SJCRH30 (cell line): ENCODE data around the gene CGB3. TPM values are rescaled to one million over a fixed set of nuclear protein-coding genes. Genes with fewer than 3 reads are reported as not detected.
A peak's percentile ranks its signal among the peaks of the same experiment; 100 is the strongest.
"Not testable (repeated sequence)": the region's sequence is repeated elsewhere in the genome, so short reads cannot be mapped to it uniquely, and the experiment has no call there.

Experiments used
- DNase-seq, 2 experiments: peaks; one replicate each; pipeline ENCODE4 v3.0.0-alpha.2; 2015 to 2020
- H3K27ac ChIP-seq: fragments of 250-450 bp; sonication (Bioruptor Pico); 2 replicates; pipeline ENCODE4 v1.5.1; 2020; ENCODE audit warnings: mild to moderate bottlenecking, moderate library complexity
- H3K27me3 ChIP-seq: fragments of 250-450 bp; sonication (Bioruptor Pico); 2 replicates; pipeline ENCODE4 v1.5.1; 2020; ENCODE audit warnings: mild to moderate bottlenecking, moderate library complexity
- H3K36me3 ChIP-seq: fragments of 250-450 bp; sonication (Bioruptor Pico); 2 replicates; pipeline ENCODE4 v1.5.1; 2020; ENCODE audit warnings: mild to moderate bottlenecking, moderate library complexity
- H3K4me1 ChIP-seq: fragments of 250-450 bp; sonication (Bioruptor Pico); 2 replicates; pipeline ENCODE4 v1.5.1; 2020; ENCODE audit warnings: mild to moderate bottlenecking, moderate library complexity
- H3K4me3 ChIP-seq: fragments of 250-450 bp; sonication (Bioruptor Pico); 2 replicates; pipeline ENCODE4 v1.5.1; 2020; ENCODE audit warnings: mild to moderate bottlenecking, moderate library complexity
- H3K9me3 ChIP-seq: fragments of 250-450 bp; sonication (Bioruptor Pico); replicated peaks from 2 replicates; pipeline ENCODE4 v1.5.1; 2020; ENCODE audit warnings: mild to moderate bottlenecking, moderate library complexity
- total RNA-seq: library from RNA; depleted of rRNA; stranded (reverse); fragments of >200 nt; shearing (Covaris generic); gene quantifications from 2 replicates; pipeline ENCODE4 v1.2.3, GENCODE V29; 2014

Gene CGB3
- total RNA-seq, 1 experiment from 2014 or later: not detected

GRCh38 chr19:49028686-49029085 is 4.6 kb upstream of the CGB3 start:
- H3K27me3 ChIP-seq, H3K4me3 ChIP-seq, H3K36me3 ChIP-seq, H3K9me3 ChIP-seq, DNase-seq, H3K27ac ChIP-seq, H3K4me1 ChIP-seq: not testable (repeated sequence)

GRCh38 chr19:49025599-49025998 is 1.5 kb upstream of the CGB3 start:
- not testable (repeated sequence) for H3K4me1 ChIP-seq, H3K36me3 ChIP-seq, H3K27me3 ChIP-seq, H3K9me3 ChIP-seq, DNase-seq, H3K27ac ChIP-seq, H3K4me3 ChIP-seq

GRCh38 chr19:49025088-49025487 is 955 bp upstream of the CGB3 start:
- H3K27ac ChIP-seq, H3K4me1 ChIP-seq, H3K36me3 ChIP-seq, H3K9me3 ChIP-seq, H3K4me3 ChIP-seq, H3K27me3 ChIP-seq, DNase-seq: not testable (repeated sequence)

GRCh38 chr19:49022116-49022515 is 2.0 kb downstream of the CGB3 start:
- Histone ChIP-seq H3K4me1 (no peaks in the 10 kb centered on the region), H3K36me3 (no peaks in the 10 kb centered on the region), H3K9me3 (no peaks in the 10 kb centered on the region), H3K4me3 (no peak overlapping the region), H3K27me3 (no peaks in the 10 kb centered on the region), H3K27ac (no peak overlapping the region)
- no peak for DNase-seq

GRCh38 chr19:49020931-49021895 is 2.9 kb downstream of the CGB3 start:
- no peaks in the 10 kb centered on the region for H3K9me3 ChIP-seq
- no peak overlapping the region for H3K27ac ChIP-seq
- no peaks in the 10 kb centered on the region for H3K27me3 ChIP-seq
- H3K4me3 ChIP-seq: no peak overlapping the region
- H3K4me1 ChIP-seq: no peaks in the 10 kb centered on the region
- no peak for DNase-seq
- no peaks in the 10 kb centered on the region for H3K36me3 ChIP-seq

GRCh38 chr19:49020342-49020741 is 3.8 kb downstream of the CGB3 start:
- Histone ChIP-seq H3K4me1 (no peaks in the 10 kb centered on the region), H3K9me3 (no peaks in the 10 kb centered on the region), H3K27me3 (no peaks in the 10 kb centered on the region), H3K36me3 (no peaks in the 10 kb centered on the region; the same call in 1 of the 2 replicates), H3K27ac (no peak overlapping the region), H3K4me3 (no peak overlapping the region)
- no peak for DNase-seq

- DNase-seq: peak; percentile 43 to 60
- Histone ChIP-seq H3K27ac (no peak overlapping the region), H3K4me3 (peak overlapping the region; percentile 45)
Measured at GRCh38 chr19:49019242-49019932, 4.7 kb downstream of the CGB3 start.

GRCh38 chr19:49018388-49019241 is 5.5 kb downstream of the CGB3 start:
- H3K9me3 ChIP-seq: not testable (repeated sequence)

More at GRCh38 chr19:49019242-49019932, 4.7 kb downstream of the CGB3 start:
- no peaks in the 10 kb centered on the region for H3K9me3 ChIP-seq
- no peaks in the 10 kb centered on the region for H3K27me3 ChIP-seq
- H3K4me1 ChIP-seq: no peaks in the 10 kb centered on the region
- H3K36me3 ChIP-seq: peaks cover 4% of the 10 kb centered on the region

GRCh38 chr19:49017666-49018351 is 6.3 kb downstream of the CGB3 start:
- H3K9me3 ChIP-seq: no peaks in the 10 kb centered on the region
- no peaks in the 10 kb centered on the region for H3K27me3 ChIP-seq
- peaks cover 5% of the 10 kb centered on the region for H3K36me3 ChIP-seq
- DNase-seq: peak; percentile 50 to 54
- no peaks in the 10 kb centered on the region for H3K4me1 ChIP-seq
- no peak overlapping the region for H3K27ac ChIP-seq
- H3K4me3 ChIP-seq: peak overlapping the region; percentile 45

More at GRCh38 chr19:49018388-49019241, 5.5 kb downstream of the CGB3 start:
- DNase-seq, H3K36me3 ChIP-seq, H3K4me1 ChIP-seq, H3K27ac ChIP-seq, H3K27me3 ChIP-seq: not testable (repeated sequence)
- H3K4me3 ChIP-seq: peak overlapping the region; percentile 45

GRCh38 chr19:49017041-49017665 is 7.0 kb downstream of the CGB3 start, which contains the start of gene LHB:
Gene LHB (minus strand): TSS chr19:49017091. CDS start chr19:49017081, 10 bp downstream.
- H3K27ac ChIP-seq: no peak within 1 kb of the TSS
- no peaks in the 10 kb centered on the region for H3K4me1 ChIP-seq
- peak within 1 kb of the TSS; percentile 45 for H3K4me3 ChIP-seq
- H3K9me3 ChIP-seq: no peaks in the 10 kb centered on the region
- peaks cover 7% of the 10 kb centered on the region for H3K36me3 ChIP-seq
- DNase-seq: no peak
- no peaks in the 10 kb centered on the region for H3K27me3 ChIP-seq

- Histone ChIP-seq H3K4me3 (no peak overlapping the region), H3K9me3 (no peaks in the 10 kb centered on the region), H3K27me3 (no peaks in the 10 kb centered on the region), H3K4me1 (no peaks in the 10 kb centered on the region), H3K27ac (no peak overlapping the region), H3K36me3 (peaks cover 11% of the 10 kb centered on the region)
- DNase-seq: no peak
Measured at GRCh38 chr19:49016067-49016839, 7.9 kb downstream of the CGB3 start.

GRCh38 chr19:49014870-49015255 is 9.3 kb downstream of the CGB3 start:
- no peaks in the 10 kb centered on the region for H3K9me3 ChIP-seq
- no peaks in the 10 kb centered on the region for H3K27me3 ChIP-seq
- peaks cover 18% of the 10 kb centered on the region for H3K36me3 ChIP-seq
- no peak for DNase-seq
- H3K4me3 ChIP-seq: no peak overlapping the region
- H3K27ac ChIP-seq: no peak overlapping the region
- H3K4me1 ChIP-seq: no peaks in the 10 kb centered on the region
